ENCODE results near the gene SLC5A1.
"Not testable (repeated sequence)": the region's sequence is repeated elsewhere in the genome, so short reads cannot be mapped to it uniquely, and the experiment has no call there.

SLC5A1 gene

DNA sequence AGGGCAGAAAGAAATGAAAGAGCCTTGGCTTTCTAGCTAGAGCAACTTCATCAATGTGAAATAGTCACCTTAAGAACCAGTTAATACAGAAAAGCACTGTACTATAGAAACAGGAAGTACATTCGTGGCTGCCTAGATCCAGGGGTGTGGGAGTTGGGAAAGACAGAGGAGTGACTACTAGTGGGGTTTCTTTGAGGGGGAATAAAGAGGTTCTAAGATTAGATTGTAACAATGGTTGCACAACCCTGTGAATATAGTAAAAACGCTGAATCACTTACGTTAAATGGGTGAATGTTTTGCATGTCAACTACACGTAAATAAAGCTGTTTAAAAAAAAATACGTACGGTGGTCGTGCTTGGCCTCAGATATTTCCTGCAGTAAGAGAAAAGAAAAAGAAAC is 107.6 kb downstream of the SLC5A1 start:
- DNase-seq, result not testable (repeated sequence)

DNA sequence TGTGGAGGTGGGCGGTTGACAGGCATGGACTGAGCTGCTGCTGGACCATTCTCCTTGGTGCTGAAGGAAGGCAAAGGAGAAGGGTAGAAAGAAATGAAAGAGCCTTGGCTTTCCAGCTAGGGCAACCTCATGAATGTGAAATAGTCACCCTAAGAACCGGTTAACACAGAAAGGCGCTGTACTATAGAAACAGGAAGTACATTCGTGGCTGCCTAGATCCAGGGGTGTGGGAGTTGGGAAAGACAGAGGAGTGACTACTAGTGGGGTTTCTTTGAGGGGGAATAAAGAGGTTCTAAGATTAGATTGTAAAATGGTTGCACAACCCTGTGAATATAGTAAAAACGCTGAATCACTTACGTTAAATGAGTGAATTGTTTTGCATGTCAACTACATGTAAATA is 108.6 kb downstream of the SLC5A1 start:
- not testable (repeated sequence) for DNase-seq

DNA sequence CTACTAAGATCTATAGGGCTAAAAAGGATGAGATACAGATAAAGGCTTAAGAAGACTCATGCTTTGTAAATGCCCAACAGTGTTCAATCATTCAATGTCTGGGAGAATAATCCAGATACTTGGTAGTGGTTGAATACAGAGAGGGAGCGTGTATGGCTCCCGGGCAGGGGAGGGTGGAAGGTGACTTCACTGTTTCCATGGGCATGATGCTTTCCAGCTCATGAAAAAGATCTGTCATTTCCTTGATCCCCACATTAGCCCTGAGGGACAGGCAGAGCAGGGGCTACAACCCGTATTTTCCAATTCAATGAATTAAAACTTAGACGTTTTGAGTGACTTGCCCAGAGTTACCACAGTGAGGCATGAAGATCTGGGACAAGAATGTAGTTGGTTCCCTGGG is 111.7 kb downstream of the SLC5A1 start:
- not testable (repeated sequence) for DNase-seq

DNA sequence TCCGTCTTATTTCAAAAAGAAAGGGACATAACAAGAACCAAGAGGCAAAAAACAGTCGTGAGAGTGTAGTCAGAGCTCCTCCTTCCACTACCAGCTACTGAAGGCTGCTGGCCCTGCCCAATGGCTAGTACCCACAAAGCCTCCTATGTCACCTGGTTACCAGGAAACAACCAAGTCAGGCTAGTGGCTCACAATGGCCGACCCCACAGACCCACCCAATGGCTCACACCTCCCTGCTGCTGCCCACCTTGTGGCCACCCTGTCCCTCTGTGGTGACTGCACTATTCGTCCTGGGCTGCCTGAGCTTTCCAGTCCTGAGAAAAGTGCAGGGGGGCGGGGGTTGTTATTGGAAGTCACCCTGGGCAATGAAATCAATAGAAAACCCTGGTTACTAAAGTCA is 114.6 kb downstream of the SLC5A1 start:
- not testable (repeated sequence) for DNase-seq

DNA sequence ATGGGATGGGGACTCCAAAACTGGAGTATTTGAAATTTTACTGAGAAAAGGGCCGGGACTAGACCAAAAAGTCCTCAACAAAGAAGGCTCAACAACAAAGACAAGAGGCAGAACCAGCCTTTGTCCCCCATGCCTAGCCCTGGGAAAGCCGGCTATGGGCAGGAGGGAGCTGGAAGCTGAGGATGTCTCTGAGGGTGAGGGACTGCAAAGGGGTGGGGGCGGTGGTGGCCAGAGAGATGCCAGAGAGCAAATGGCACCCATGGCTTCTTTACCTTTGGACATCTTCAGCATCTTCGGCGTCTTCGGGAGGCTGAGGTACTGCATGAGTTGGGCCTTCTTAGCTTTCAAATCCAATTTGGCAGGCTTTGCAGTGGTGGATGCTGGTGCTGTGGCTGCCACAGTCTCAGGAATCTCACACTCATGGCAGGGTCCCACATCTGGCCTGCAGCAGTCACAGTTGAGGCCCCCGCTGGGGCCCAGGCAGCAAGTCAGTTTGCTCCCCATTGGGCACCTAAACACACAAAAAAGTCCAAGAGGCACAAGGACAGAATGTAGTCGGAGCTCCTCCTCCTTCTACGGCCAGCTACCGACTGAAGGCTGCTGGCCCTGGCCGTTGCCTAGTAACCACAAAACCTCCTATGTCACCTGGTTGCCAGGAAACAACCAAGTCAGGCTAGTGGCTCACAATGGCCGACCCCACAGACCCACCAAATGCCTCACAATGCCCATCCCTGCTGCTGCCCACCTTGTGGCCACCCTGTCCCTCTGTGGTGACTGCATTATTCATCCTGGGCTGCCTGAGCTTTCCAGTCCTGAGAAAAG is 115.9 kb downstream of the SLC5A1 start, which contains the start of gene C22orf42:
Gene C22orf42, minus strand, starts transcription at position 592 of the 822 bp plus-strand sequence. Its CDS starts 88 bp downstream, at position 504.
- no peak for DNase-seq

DNA sequence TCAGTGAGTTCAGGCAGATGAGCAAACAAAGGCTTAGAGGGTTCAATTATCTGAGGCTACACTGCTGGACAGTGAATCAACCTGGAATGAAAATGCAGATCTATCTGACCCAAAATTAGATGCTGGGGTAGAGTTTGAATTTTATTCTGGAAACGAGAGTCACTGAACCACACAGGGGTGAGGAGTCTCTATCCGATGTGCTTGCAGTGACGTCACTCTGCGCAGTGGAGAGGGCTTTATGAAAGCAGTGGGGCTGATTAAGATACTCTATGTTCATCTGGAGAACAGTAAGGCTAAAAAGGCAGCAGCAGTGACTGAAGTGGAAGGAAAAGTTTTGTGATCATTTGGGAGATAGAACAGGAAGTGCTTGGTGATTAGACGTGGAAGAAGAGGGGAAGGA is 117.3 kb downstream of the SLC5A1 start:
- not testable (repeated sequence) for DNase-seq
